ENCODE data around the gene CETP. TPM values are rescaled to one million over a fixed set of nuclear protein-coding genes. Genes with fewer than 3 reads are reported as not detected.
A peak's percentile ranks its signal among the peaks of the same experiment; 100 is the strongest.

The CETP gene
- total and polyA plus RNA-seq, 2 of the 13 experiments (the other 11 are each of a cell fraction or from before 2014, with no cell fraction given), result 0.31 to 9.8 TPM

DNA sequence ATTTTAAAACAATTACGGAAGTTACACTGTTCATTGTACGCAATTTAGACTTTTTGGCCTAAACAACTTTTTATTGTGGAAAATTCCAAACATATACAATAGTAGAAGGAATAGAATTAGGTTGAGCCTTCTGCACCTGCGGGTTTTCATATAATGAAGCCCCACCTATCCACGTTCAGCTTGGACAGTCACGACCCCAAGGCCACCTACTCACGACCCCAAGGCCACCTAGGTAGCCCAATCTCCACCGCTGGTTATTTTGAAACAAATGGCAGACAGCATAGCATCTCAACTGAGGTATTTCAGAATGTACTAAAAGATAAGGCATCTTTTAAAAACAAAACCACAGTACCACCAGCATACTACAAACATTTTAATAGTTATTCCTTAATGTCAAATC lies 28.2 kb downstream of the CETP start:
- Histone ChIP-seq H3K27ac (ENCODE audit: extremely low read length, insufficient read depth, low read length) (no peak overlapping the region), H4K20me1 (ENCODE audit: insufficient read depth, low read length) (no peaks in the 10 kb centered on the region), H3K36me3 (replicated peaks in 1 of 2; ENCODE audit: control insufficient read depth in 1 of 2, insufficient read depth in 2 of 2, low read length in 2 of 2) (no peaks in the 10 kb centered on the region), H3K27me3 (ENCODE audit: control insufficient read depth in 1 of 2, insufficient read depth in 2 of 2, low read length in 2 of 2) (peaks cover 3 to 43% of the 10 kb centered on the region in 2 experiments), H3K9ac (ENCODE audit: insufficient read depth, low read depth, low read length) (peak overlapping the region; percentile 48; the same call in 1 of the 2 replicates), H3K4me2 (ENCODE audit: low read depth, low read length) (peak overlapping the region; percentile 92), H3K4me3 (replicated peaks in 1 of 3; ENCODE audit: insufficient read depth in 1 of 3, low read depth in 2 of 3, low read length in 3 of 3) (peak overlapping the region; percentile 82 to 87 (median 85)), H3K4me1 (ENCODE audit: insufficient read depth, low read length) (peaks cover 58% of the 10 kb centered on the region), H2AFZ (ENCODE audit: low read length) (no peak overlapping the region), H3K79me2 (ENCODE audit: insufficient read depth, low read length) (no peaks in the 10 kb centered on the region), H3K9me3 (ENCODE audit: low read length) (no peaks in the 10 kb centered on the region)
- intact Hi-C loops (cut with micrococcal nuclease; ENCODE audit: unreplicated experiment) (no loop called here), in situ Hi-C loops (cut with HindIII; ENCODE audit: extremely low pct_ligation_motif_present, low pct_unique_long_range_greater_than_20kb) (no loop called here)
- 11% methylated on average over 7 of the region's 7 CpGs for WGBS (ENCODE audit: low lambda C conversion rate)
- TSS peak; percentile 51 for BruUV-seq (replicated peaks)
- no peak for TF ChIP-seq MYC (CRISPR knock-in tag; IDR thresholded peaks at IDR 0.05; ENCODE audit: borderline replicate concordance)
- TF ChIP-seq ONECUT2 (CRISPR knock-in tag; IDR thresholded peaks at IDR 0.05), result 0 out of 2 replicates have a peak, but pooled peaks have one; percentile 15
- TF ChIP-seq, protein P1, sequence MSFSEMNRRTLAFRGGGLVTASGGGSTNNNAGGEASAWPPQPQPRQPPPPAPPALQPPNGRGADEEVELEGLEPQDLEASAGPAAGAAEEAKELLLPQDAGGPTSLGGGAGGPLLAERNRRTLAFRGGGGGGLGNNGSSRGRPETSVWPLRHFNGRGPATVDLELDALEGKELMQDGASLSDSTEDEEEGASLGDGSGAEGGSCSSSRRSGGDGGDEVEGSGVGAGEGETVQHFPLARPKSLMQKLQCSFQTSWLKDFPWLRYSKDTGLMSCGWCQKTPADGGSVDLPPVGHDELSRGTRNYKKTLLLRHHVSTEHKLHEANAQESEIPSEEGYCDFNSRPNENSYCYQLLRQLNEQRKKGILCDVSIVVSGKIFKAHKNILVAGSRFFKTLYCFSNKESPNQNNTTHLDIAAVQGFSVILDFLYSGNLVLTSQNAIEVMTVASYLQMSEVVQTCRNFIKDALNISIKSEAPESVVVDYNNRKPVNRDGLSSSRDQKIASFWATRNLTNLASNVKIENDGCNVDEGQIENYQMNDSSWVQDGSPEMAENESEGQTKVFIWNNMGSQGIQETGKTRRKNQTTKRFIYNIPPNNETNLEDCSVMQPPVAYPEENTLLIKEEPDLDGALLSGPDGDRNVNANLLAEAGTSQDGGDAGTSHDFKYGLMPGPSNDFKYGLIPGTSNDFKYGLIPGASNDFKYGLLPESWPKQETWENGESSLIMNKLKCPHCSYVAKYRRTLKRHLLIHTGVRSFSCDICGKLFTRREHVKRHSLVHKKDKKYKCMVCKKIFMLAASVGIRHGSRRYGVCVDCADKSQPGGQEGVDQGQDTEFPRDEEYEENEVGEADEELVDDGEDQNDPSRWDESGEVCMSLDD (CRISPR knock-in tag; IDR thresholded peaks at IDR 0.05; ENCODE audit: borderline replicate concordance), result peak; percentile 7; the same call in 1 of the 2 replicates
- no peak for TF ChIP-seq ZBTB7A (CRISPR knock-in tag; IDR thresholded peaks at IDR 0.05)
- TF ChIP-seq, protein P2, sequence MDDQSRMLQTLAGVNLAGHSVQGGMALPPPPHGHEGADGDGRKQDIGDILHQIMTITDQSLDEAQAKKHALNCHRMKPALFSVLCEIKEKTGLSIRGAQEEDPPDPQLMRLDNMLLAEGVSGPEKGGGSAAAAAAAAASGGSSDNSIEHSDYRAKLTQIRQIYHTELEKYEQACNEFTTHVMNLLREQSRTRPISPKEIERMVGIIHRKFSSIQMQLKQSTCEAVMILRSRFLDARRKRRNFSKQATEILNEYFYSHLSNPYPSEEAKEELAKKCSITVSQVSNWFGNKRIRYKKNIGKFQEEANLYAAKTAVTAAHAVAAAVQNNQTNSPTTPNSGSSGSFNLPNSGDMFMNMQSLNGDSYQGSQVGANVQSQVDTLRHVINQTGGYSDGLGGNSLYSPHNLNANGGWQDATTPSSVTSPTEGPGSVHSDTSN (CRISPR knock-in tag; IDR thresholded peaks at IDR 0.05; ENCODE audit: borderline replicate concordance), result peak; percentile 11; the same call in 1 of the 2 replicates
- TF ChIP-seq JDP2 (CRISPR knock-in tag; IDR thresholded peaks at IDR 0.05; ENCODE audit: borderline replicate concordance), result no peak
- 0 out of 2 replicates have a peak, but pooled peaks have one; percentile 14 for TF ChIP-seq ZNF503 (CRISPR knock-in tag; IDR thresholded peaks at IDR 0.05)
- TF ChIP-seq NCOA5 (CRISPR knock-in tag; IDR thresholded peaks at IDR 0.05), result no peak
- ATAC-seq, result no peak
- CTCF ChIA-PET (ENCODE audit: low intra/inter-chr PET ratio, low total read pairs), result no interaction called here
- POLR2A ChIA-PET, result interaction anchor here (0.9 to 2.7 kb wide), 10 partner anchors 10 to 58 kb away, joined by 3 to 12 read pairs (median 4); no protein-coding TSS in a partner anchor
- no peak for FAIRE-seq
- DNase-seq (ENCODE audit: low spot score), result no peak
